Mesothelial cell of epicardium (in vitro differentiated cells): Measurements from ENCODE around the gene RASAL3. TPM values are rescaled to one million over a fixed set of nuclear protein-coding genes. Genes with fewer than 3 reads are reported as not detected.

Experiments
- DNase-seq, 2 experiments: peaks; one replicate each; pipeline ENCODE4 v3.0.0; 2021; ENCODE audit warnings: low spot score in 2 of 2; ENCODE audit not compliant: unreplicated experiment in 2 of 2
- H3K27ac Mint-ChIP-seq: 2 replicates; pipeline ENCODE4 v1.8.0; 2021; ENCODE audit warnings: mixed read lengths
- H3K27me3 Mint-ChIP-seq: 2 replicates; pipeline ENCODE4 v1.8.0; 2021; ENCODE audit warnings: low read depth, mixed read lengths
- H3K36me3 Mint-ChIP-seq: 2 replicates; pipeline ENCODE4 v1.8.0; 2021; ENCODE audit warnings: mixed read lengths
- H3K4me1 Mint-ChIP-seq: 2 replicates; pipeline ENCODE4 v1.8.0; 2021; ENCODE audit warnings: mixed read lengths
- H3K4me3 Mint-ChIP-seq: 2 replicates; pipeline ENCODE4 v1.8.0; 2021; ENCODE audit warnings: mild to moderate bottlenecking, moderate library complexity, mixed read lengths
- H3K9me3 Mint-ChIP-seq: 2 replicates; pipeline ENCODE4 v1.8.0; 2021; ENCODE audit warnings: mixed read lengths
- total RNA-seq: library from RNA; stranded (reverse); gene quantifications from 3 replicates; pipeline ENCODE4 v1.2.1, GENCODE V29; 2021
- TF ChIP-seq, protein P1 (sequence below): fragments of 200-600 bp; sonication (generic); IDR thresholded peaks from one replicate; pipeline ENCODE4 v1.5.0; 2021; ENCODE audit warnings: antibody characterized with exemption; ENCODE audit not compliant: unreplicated experiment

The RASAL3 gene
- total RNA-seq, 1 donor from 2014 or later = not detected

GRCh38 chr19:15422296-15423075 is 41.9 kb downstream of the RASAL3 start:
- Mint-ChIP-seq H3K9me3 (peaks cover 3% of the 10 kb centered on the region), H3K27me3 (no peaks in the 10 kb centered on the region), H3K36me3 (peaks cover 39% of the 10 kb centered on the region), H3K4me3 (no peak overlapping the region), H3K4me1 (peaks cover 8% of the 10 kb centered on the region), H3K27ac (no peak overlapping the region)
- TF ChIP-seq, protein P1, sequence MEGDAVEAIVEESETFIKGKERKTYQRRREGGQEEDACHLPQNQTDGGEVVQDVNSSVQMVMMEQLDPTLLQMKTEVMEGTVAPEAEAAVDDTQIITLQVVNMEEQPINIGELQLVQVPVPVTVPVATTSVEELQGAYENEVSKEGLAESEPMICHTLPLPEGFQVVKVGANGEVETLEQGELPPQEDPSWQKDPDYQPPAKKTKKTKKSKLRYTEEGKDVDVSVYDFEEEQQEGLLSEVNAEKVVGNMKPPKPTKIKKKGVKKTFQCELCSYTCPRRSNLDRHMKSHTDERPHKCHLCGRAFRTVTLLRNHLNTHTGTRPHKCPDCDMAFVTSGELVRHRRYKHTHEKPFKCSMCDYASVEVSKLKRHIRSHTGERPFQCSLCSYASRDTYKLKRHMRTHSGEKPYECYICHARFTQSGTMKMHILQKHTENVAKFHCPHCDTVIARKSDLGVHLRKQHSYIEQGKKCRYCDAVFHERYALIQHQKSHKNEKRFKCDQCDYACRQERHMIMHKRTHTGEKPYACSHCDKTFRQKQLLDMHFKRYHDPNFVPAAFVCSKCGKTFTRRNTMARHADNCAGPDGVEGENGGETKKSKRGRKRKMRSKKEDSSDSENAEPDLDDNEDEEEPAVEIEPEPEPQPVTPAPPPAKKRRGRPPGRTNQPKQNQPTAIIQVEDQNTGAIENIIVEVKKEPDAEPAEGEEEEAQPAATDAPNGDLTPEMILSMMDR = no peak
- DNase-seq = no peak

DNA sequence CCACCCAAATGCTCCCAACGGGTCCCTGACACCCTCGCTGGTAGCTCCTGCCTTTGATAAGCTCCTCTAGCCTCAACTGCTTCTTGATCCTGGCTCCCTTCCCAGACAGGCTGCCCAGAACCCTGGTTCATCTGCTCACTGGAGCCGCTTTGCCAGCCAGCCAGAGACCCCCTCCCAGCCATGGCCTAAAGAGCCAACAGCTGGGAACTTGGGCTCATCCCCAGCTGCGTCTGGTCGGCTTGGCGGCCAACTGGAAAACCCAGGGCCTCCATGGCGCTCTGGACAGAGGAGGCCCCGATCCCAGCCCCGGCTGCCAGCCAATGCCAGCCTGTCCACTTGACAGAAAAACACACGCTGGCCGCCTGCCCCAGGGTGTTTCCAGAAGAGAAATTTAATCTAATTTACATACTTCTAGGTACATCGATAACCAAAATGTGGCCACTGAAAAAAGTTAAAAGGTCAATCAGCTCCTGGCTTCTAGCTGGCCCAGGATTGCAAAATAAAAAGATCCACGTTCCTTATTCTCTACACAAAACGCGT is 42.6 kb downstream of the RASAL3 start:
- TF ChIP-seq, protein P1 = no peak
- Mint-ChIP-seq H3K4me3 (no peak overlapping the region), H3K9me3 (peaks cover 3% of the 10 kb centered on the region), H3K27ac (peak overlapping the region; percentile 21), H3K27me3 (no peaks in the 10 kb centered on the region), H3K4me1 (peaks cover 14% of the 10 kb centered on the region), H3K36me3 (peaks cover 33% of the 10 kb centered on the region)
- no peak for DNase-seq

DNA sequence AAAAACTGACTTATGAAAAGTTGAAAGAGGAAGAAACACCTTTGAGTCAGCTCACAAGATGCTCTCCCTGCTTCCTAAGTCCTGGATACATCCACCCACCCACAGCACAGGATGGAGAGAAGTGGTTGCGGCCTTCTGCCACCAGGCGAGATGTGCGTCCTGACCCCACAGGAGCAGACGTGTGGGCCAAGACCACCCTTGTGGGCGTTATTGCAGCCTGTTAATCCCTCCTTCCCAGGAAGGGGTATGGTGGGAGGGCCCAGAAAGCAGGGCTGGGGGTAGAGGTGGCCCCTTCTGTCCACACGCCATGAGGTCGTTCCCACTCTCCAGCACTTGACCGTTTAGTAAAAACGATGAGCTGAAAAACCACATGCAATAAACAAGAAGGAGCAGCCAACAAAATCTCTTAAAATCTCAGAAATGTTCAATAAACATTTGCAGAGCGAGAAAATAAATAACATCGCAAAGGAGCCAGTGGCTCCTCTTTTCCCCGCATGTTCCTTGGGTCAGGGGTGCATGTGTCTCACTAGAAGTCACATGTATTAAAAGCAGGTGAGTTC is 43.1 kb downstream of the RASAL3 start:
- Mint-ChIP-seq H3K4me1 (peaks cover 20% of the 10 kb centered on the region), H3K36me3 (peaks cover 30% of the 10 kb centered on the region), H3K27ac (no peak overlapping the region), H3K9me3 (no peaks in the 10 kb centered on the region), H3K27me3 (no peaks in the 10 kb centered on the region), H3K4me3 (no peak overlapping the region)
- DNase-seq = no peak
- TF ChIP-seq, protein P1 = no peak

DNA sequence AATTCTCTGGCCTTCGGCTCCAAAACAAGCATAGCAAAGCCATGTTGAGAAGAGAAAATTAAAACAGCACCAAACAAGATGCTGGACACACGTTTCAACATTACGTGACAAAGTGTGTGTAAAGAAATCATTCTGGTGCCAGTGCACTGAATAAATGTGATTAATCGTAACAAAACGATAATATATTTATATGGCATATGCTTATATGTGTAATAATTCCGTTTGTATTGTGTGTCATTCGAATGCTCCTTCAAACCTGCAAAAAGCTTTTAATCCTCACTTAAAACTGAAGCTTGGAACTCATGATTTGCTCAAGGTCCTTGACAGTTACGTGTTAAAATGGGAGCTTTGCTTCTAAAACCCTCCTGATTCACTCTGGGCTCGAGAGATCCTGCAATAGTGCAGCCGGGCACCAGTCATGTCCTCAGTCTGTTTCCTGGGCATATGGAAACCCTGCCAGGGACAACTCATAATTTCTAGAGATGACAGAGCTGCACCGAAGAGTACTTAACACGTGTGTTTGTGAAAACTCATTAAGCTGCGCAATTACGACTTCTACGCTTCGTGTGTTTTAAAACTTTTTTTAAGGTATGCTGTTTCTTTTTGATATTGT is 44.8 kb downstream of the RASAL3 start:
- H3K4me1 Mint-ChIP-seq = peaks cover 24% of the 10 kb centered on the region
- no peaks in the 10 kb centered on the region for H3K27me3 Mint-ChIP-seq
- H3K36me3 Mint-ChIP-seq = peaks cover 28% of the 10 kb centered on the region
- no peaks in the 10 kb centered on the region for H3K9me3 Mint-ChIP-seq
- no peak for DNase-seq
- peak overlapping the region; percentile 64 for H3K27ac Mint-ChIP-seq
- TF ChIP-seq, protein P1 = peak; percentile 37
- peak overlapping the region; percentile 99 for H3K4me3 Mint-ChIP-seq

DNA sequence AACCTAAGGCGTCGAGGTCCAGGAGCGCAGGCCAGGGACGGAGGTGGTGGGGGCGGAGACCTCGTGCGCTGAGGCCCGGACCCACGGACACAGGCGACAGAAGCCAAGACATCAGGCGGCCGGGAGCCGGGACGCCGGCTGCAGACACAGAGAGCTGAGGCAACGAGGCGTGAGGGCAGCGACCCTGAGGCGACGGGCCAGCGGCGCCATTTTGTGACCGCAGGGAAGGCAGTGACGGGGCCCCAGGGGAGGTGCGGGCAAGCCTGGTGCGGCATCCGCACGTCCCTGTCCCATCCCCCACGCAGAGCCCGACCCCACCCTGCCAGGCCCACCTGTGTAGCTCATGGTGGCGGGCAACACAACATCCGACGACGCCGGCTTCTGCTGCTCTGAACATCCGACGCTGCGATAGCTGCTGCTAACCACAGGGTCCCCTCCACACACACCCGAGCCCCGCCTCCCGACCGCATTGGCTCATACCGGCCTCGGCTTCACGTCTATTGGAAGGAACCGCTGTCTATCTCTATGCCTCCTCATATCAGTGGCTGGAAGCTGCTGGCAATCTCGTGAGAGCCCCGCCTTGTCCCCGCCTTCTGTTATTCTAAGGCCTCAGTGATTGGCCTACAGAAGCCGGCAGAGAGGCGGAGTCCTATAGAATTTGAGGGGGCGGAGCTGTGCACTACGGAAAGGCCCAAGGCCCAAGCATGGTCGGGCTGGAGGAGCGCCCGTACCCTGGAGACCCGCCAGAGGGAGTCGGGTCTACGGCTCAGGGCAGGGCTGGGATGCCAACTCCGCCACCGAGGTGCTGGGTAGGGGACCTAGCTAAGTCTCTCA is 45.5 kb downstream of the RASAL3 start, which contains the start of gene AKAP8L:
AKAP8L (minus strand) TSS at position 410 of the 834 bp plus-strand sequence; CDS start at position 345, 65 bp downstream.
- H3K4me3 Mint-ChIP-seq = peak within 1 kb of the TSS; percentile 99
- H3K27ac Mint-ChIP-seq = peak within 1 kb of the TSS; percentile 99
- TF ChIP-seq, protein P1 = peak; percentile 70
- H3K36me3 Mint-ChIP-seq = peaks cover 24% of the 10 kb centered on the region
- peaks cover 24% of the 10 kb centered on the region for H3K4me1 Mint-ChIP-seq
- DNase-seq = peak; percentile 97
- no peaks in the 10 kb centered on the region for H3K9me3 Mint-ChIP-seq
- H3K27me3 Mint-ChIP-seq = no peaks in the 10 kb centered on the region
